Renal cortical epithelial cell (primary cell): ENCODE results near the gene SGPP2. TPM values are rescaled to one million over a fixed set of nuclear protein-coding genes. Genes with fewer than 3 reads are reported as not detected.

Experiments
- DNase-seq: peaks from one replicate; pipeline ENCODE4 v3.0.0-alpha.2; 2011; ENCODE audit warnings: low read depth
- total RNA-seq: library from RNA; depleted of rRNA; stranded (reverse); fragments of >200 nt; gene quantifications from 2 replicates; pipeline ENCODE4 v1.2.3, GENCODE V29; 2014

SGPP2 gene
- total RNA-seq, 1 donor from 2014 or later = 88.9 TPM

- DNase-seq = peak; percentile 12
These were observed 46.6 kb downstream of the SGPP2 start for GRCh38 chr2:222470802-222471468.

GRCh38 chr2:222477962-222478608, 53.7 kb downstream of the SGPP2 start:
- no peak for DNase-seq

GRCh38 chr2:222479859-222480258, 55.5 kb downstream of the SGPP2 start:
- DNase-seq = no peak

- DNase-seq = no peak
These were observed 56.2 kb downstream of the SGPP2 start for GRCh38 chr2:222480497-222480896.

GRCh38 chr2:222481941-222482340, 57.6 kb downstream of the SGPP2 start:
- no peak for DNase-seq

GRCh38 chr2:222483513-222484039, 59.2 kb downstream of the SGPP2 start:
- DNase-seq = peak; percentile 42

GRCh38 chr2:222485367-222486211, 61.2 kb downstream of the SGPP2 start:
- DNase-seq = no peak

GRCh38 chr2:222490131-222490530, 65.8 kb downstream of the SGPP2 start:
- DNase-seq = no peak

GRCh38 chr2:222492683-222493082, 68.3 kb downstream of the SGPP2 start:
- DNase-seq = no peak

GRCh38 chr2:222494104-222494739, 69.9 kb downstream of the SGPP2 start:
- no peak for DNase-seq

- no peak for DNase-seq
These were observed 71.0 kb downstream of the SGPP2 start for GRCh38 chr2:222495388-222495787.

GRCh38 chr2:222499226-222499625, 74.9 kb downstream of the SGPP2 start:
- no peak for DNase-seq

GRCh38 chr2:222504191-222504590, 79.8 kb downstream of the SGPP2 start:
- DNase-seq = no peak

- DNase-seq = no peak
These were observed 80.4 kb downstream of the SGPP2 start for GRCh38 chr2:222504719-222505118.

GRCh38 chr2:222506230-222506935, 82.0 kb downstream of the SGPP2 start:
- DNase-seq = no peak

GRCh38 chr2:222514901-222515300, 90.6 kb downstream of the SGPP2 start:
- peak; percentile 51 for DNase-seq

GRCh38 chr2:222518570-222519381, 94.4 kb downstream of the SGPP2 start:
- peak; percentile 99 for DNase-seq

GRCh38 chr2:222521099-222521498, 96.8 kb downstream of the SGPP2 start:
- no peak for DNase-seq

GRCh38 chr2:222522082-222522481, 97.7 kb downstream of the SGPP2 start:
- DNase-seq = no peak

- no peak for DNase-seq
These were observed 99.6 kb downstream of the SGPP2 start for GRCh38 chr2:222523783-222524544.
